Stimulated activated naive CD8-positive, alpha-beta T cell treated with anti-CD3 and anti-CD28 coated beads, Interleukin-15, Interleukin-2, amounts not matched to agents 100 ng/mL and 50 ng/mL, for 24 hours (primary cell): ENCODE data around the gene JADE2.
A peak's percentile ranks its signal among the peaks of the same experiment; 100 is the strongest.

Experiments used
- H3K27ac Mint-ChIP-seq: one replicate; pipeline ENCODE4 v1.8.0; 2021; ENCODE audit warnings: mild to moderate bottlenecking, mixed read lengths
- H3K27me3 Mint-ChIP-seq: one replicate; pipeline ENCODE4 v1.8.0; 2021; ENCODE audit warnings: mixed read lengths
- H3K36me3 Mint-ChIP-seq: one replicate; pipeline ENCODE4 v1.8.0; 2021; ENCODE audit warnings: low read depth, mixed read lengths
- H3K4me1 Mint-ChIP-seq: one replicate; pipeline ENCODE4 v1.8.0; 2021; ENCODE audit warnings: low read depth, mixed read lengths
- H3K4me3 Mint-ChIP-seq: one replicate; pipeline ENCODE4 v1.8.0; 2021; ENCODE audit warnings: mild to moderate bottlenecking, mixed read lengths
- H3K9me3 Mint-ChIP-seq: one replicate; pipeline ENCODE4 v1.8.0; 2021; ENCODE audit warnings: mixed read lengths

Gene JADE2

DNA sequence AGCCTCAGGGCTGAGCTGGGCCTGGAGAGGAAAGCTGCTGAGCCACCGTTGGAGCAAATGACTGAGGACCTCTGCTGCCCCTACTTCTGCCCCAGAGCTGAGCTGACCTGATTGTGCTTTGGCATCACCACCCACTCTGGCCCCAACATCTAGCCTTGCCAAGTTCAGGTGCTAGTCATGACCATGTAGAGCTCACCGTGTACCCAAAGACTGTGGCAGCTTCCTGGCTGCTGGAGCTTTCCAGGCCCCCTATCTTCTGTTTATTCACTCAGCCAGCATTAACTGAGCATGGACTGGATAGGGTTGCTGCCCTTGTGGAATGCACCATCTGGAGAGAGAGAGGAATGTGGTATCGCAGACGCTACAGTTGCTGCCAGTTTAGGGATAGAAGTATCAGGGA is 49.1 kb downstream of the JADE2 start:
- H3K27me3 Mint-ChIP-seq, result no peaks in the 10 kb centered on the region
- H3K4me3 Mint-ChIP-seq, result no peak overlapping the region
- H3K9me3 Mint-ChIP-seq, result no peaks in the 10 kb centered on the region
- H3K36me3 Mint-ChIP-seq, result peaks cover 68% of the 10 kb centered on the region
- peak overlapping the region; percentile 2 for H3K27ac Mint-ChIP-seq
- peaks cover 14% of the 10 kb centered on the region for H3K4me1 Mint-ChIP-seq

DNA sequence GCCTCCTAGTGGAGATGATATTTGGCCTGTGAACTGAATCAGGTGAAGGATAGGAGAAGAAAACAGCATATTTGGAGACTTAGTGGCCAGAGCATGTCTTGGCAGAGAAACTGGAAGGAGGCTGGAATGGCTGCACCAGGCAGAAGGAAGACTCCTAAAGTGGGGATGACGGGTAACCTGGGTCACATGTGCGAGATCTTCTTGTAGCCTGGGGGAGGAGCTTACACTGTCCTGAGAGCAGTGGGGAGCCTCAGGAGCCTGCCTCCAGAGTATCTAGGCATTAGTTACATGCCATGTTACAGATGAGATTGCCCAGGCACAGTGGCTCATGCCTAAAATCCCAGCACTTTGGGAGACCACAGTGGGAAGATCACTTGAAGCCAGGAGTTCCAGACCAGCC is 49.8 kb downstream of the JADE2 start:
- Mint-ChIP-seq H3K27me3 (no peaks in the 10 kb centered on the region), H3K4me1 (peaks cover 14% of the 10 kb centered on the region), H3K9me3 (no peaks in the 10 kb centered on the region), H3K4me3 (no peak overlapping the region), H3K27ac (peak overlapping the region; percentile 4), H3K36me3 (peaks cover 62% of the 10 kb centered on the region)

GRCh38 chr5:134576386-134577021 is 51.0 kb downstream of the JADE2 start:
- no peaks in the 10 kb centered on the region for H3K27me3 Mint-ChIP-seq
- H3K27ac Mint-ChIP-seq, result peak overlapping the region; percentile 65
- H3K36me3 Mint-ChIP-seq, result peaks cover 53% of the 10 kb centered on the region
- peaks cover 14% of the 10 kb centered on the region for H3K4me1 Mint-ChIP-seq
- no peak overlapping the region for H3K4me3 Mint-ChIP-seq
- H3K9me3 Mint-ChIP-seq, result no peaks in the 10 kb centered on the region

DNA sequence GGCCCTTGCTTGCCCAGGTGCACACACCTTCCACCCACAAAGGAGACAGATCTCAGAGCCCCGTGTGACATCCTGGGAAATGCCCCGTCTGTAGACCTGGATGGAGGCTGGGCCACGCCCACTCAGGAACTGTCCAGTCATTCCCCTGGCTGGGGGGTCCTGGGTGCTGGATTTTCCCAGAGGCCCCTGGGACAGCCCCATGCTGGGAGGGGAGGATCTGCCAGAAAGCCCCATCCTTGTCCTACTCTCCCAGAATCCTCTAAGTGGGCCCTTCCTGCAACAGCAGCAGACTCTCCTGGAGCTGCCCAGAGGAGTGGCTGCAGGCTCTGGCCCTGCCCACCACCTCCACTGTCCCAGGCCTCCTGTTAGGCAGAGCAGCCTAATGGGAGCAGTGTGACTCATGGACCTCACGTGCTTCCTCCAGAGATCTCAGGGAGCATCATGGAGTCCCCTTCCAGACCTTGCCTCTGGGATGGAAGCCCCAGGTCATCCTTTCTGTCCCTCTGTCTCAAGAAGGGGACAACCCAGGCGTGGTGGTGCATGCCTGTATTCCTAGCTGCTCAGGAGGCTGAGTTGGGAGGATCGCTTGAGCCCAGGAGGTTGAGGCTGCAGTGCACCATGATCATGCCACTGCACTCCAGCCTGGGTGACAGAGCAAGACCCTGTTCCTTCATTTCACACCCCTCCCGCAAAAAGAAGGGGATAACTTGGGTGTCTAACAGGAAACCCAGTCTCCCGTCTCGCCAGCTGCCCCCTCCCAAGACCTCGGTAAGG is 51.7 kb downstream of the JADE2 start:
- H3K36me3 Mint-ChIP-seq, result peaks cover 46% of the 10 kb centered on the region
- H3K27me3 Mint-ChIP-seq, result no peaks in the 10 kb centered on the region
- H3K9me3 Mint-ChIP-seq, result no peaks in the 10 kb centered on the region
- H3K27ac Mint-ChIP-seq, result peak overlapping the region; percentile 65
- peaks cover 14% of the 10 kb centered on the region for H3K4me1 Mint-ChIP-seq
- no peak overlapping the region for H3K4me3 Mint-ChIP-seq

DNA sequence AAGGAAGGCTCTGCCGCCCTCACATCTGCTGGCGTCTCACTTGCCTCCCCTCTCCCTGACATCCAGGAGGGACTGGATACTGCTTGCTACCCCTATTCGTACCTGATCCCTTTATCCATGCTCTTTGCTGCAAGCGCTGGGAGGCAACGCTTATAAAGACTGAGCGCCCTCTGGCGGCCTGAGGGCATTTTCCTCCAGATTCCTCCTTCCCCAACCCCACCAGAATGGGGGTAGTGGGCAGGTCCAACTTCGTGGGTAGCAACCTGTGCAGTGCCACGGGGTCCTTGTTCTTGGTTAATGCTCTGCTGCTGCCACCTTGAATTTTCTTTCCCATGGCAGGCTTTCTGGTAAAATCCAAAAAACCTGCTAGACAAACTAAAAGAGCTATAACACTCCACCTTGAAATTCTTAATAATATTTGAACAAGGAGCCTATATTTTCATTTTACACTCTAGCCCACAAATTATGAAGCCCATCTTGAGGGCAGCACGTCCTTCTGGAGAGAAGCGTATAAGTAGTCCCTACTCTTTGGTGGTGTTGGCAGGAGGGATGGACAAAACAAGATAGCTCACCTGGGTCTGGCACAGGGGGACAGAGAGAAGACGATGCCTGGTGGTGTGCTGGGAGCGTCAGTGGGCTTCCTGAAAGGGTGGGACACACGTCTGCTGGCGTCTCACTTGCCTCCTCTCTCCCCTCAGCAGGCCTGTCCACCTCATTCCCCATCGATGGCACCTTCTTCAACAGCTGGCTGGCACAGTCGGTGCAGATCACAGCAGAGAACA is 52.5 kb downstream of the JADE2 start:
- H3K36me3 Mint-ChIP-seq, result peaks cover 38% of the 10 kb centered on the region
- no peak overlapping the region for H3K27ac Mint-ChIP-seq

GRCh38 chr5:134578578-134579283 is 53.3 kb downstream of the JADE2 start:
- H3K36me3 Mint-ChIP-seq, result peaks cover 32% of the 10 kb centered on the region
- H3K4me3 Mint-ChIP-seq, result no peak overlapping the region
- no peaks in the 10 kb centered on the region for H3K9me3 Mint-ChIP-seq
- no peak overlapping the region for H3K27ac Mint-ChIP-seq
- H3K4me1 Mint-ChIP-seq, result peaks cover 14% of the 10 kb centered on the region
- no peaks in the 10 kb centered on the region for H3K27me3 Mint-ChIP-seq

More for the DNA sequence above, 52.5 kb downstream of the JADE2 start:
- no peaks in the 10 kb centered on the region for H3K9me3 Mint-ChIP-seq
- H3K27me3 Mint-ChIP-seq, result no peaks in the 10 kb centered on the region
- no peak overlapping the region for H3K4me3 Mint-ChIP-seq
- H3K4me1 Mint-ChIP-seq, result peaks cover 14% of the 10 kb centered on the region

DNA sequence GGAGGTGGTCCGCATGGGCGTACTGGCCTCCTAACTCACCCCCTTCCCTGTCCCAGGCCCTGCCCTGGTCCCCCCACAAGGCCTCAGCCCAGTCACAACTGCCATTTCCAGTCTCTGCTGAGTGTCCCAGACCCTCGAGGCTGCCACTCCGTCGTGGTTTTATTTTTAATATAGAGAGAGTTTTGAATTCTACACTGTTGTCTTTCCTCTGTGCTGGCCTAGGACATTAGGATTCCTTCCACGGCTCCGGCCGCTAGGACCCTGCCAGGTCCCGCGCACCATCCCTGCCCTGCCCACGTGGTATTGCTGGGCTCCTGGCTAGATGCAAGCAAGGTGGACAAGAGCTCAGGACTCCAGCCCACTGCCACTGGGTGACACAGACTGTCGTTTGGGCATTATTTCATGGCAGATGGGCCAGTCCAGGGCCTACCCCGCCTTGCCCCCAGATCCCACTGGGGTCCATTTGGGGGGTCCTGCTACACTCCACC is 53.9 kb downstream of the JADE2 start:
- H3K4me1 Mint-ChIP-seq, result peaks cover 14% of the 10 kb centered on the region
- H3K9me3 Mint-ChIP-seq, result no peaks in the 10 kb centered on the region
- no peak overlapping the region for H3K4me3 Mint-ChIP-seq
- H3K27me3 Mint-ChIP-seq, result no peaks in the 10 kb centered on the region
- peaks cover 28% of the 10 kb centered on the region for H3K36me3 Mint-ChIP-seq
- no peak overlapping the region for H3K27ac Mint-ChIP-seq

DNA sequence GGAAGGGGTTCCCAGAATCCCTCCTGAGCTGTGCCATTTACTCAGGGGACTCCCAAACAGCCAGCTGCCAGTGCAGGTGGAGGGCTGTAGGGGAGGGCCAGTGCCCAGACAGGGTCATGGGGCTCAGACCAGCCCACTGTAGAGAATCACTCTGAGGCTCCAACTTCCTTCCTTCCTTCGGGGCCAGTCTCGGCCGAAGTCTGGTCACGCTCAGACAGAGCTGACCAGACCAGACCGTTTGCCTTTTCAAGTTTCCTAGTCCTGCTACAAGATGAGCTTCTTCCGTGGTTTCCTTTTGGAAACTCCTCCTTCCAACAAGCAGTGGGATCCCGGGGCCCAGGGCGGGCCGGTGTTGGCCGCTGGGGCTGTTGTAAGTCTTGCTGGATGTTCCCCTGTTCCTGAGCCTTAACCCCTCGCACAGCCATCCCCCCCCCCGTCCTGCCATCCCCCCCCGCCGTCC is 54.6 kb downstream of the JADE2 start:
- no peak overlapping the region for H3K27ac Mint-ChIP-seq
- no peaks in the 10 kb centered on the region for H3K27me3 Mint-ChIP-seq
- peaks cover 23% of the 10 kb centered on the region for H3K36me3 Mint-ChIP-seq
- H3K4me3 Mint-ChIP-seq, result no peak overlapping the region
- peaks cover 14% of the 10 kb centered on the region for H3K4me1 Mint-ChIP-seq
- H3K9me3 Mint-ChIP-seq, result no peaks in the 10 kb centered on the region

- H3K27me3 Mint-ChIP-seq, result no peaks in the 10 kb centered on the region
- peaks cover 13% of the 10 kb centered on the region for H3K4me1 Mint-ChIP-seq
- peaks cover 19% of the 10 kb centered on the region for H3K36me3 Mint-ChIP-seq
- peak overlapping the region; percentile 55 for H3K27ac Mint-ChIP-seq
- H3K4me3 Mint-ChIP-seq, result no peak overlapping the region
- H3K9me3 Mint-ChIP-seq, result no peaks in the 10 kb centered on the region
These were observed 55.9 kb downstream of the JADE2 start for GRCh38 chr5:134581241-134581981.

DNA sequence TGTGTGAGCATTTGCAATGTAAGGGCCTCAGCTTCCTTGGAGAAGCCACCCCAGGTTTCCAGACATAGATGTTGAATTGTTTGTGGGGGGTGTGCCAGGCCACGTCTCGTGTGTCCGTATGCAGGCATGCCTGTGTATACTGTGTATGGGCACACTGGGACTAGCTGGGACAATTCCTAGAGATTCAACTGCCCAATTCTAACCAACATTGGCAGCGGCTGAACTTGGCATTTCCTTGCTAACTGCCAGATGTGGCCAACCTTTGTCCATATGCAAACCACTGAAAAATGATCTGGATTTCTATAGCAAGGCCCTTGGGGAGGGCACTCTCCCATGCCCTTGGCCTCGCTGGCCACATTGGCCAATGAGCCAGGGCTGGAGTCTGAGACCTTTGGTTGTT is 56.8 kb downstream of the JADE2 start:
- peaks cover 12% of the 10 kb centered on the region for H3K36me3 Mint-ChIP-seq
- no peak overlapping the region for H3K27ac Mint-ChIP-seq
- H3K4me1 Mint-ChIP-seq, result peaks cover 9% of the 10 kb centered on the region
- H3K4me3 Mint-ChIP-seq, result no peak overlapping the region
- H3K9me3 Mint-ChIP-seq, result no peaks in the 10 kb centered on the region
- H3K27me3 Mint-ChIP-seq, result no peaks in the 10 kb centered on the region

GRCh38 chr5:134582941-134583340 is 57.5 kb downstream of the JADE2 start:
- Mint-ChIP-seq H3K36me3 (peaks cover 8% of the 10 kb centered on the region), H3K9me3 (no peaks in the 10 kb centered on the region), H3K4me1 (peaks cover 4% of the 10 kb centered on the region), H3K4me3 (no peak overlapping the region), H3K27me3 (no peaks in the 10 kb centered on the region), H3K27ac (no peak overlapping the region)

DNA sequence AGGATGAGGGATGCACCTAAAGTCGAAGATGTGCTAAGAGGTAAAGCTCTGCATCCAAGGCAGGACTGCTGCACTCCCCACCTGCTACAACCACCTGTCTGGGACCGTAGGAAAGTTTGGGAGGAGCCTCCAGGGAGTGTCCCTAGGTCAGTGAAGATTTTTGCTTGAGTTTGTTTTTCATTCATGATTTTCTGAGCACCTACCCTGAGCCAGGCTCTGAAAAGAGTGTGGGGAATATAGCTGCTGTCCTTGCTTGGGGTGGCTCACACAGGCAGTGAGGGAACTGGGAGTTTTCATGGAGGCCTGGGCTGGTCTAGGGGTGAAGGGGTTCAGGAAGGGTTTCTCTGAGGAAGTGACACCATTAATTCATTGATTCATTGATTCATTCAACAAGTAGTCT is 58.3 kb downstream of the JADE2 start:
- H3K27ac Mint-ChIP-seq, result no peak overlapping the region
- H3K9me3 Mint-ChIP-seq, result no peaks in the 10 kb centered on the region
- no peaks in the 10 kb centered on the region for H3K27me3 Mint-ChIP-seq
- peaks cover 3% of the 10 kb centered on the region for H3K36me3 Mint-ChIP-seq
- peaks cover 4% of the 10 kb centered on the region for H3K4me1 Mint-ChIP-seq
- no peak overlapping the region for H3K4me3 Mint-ChIP-seq

DNA sequence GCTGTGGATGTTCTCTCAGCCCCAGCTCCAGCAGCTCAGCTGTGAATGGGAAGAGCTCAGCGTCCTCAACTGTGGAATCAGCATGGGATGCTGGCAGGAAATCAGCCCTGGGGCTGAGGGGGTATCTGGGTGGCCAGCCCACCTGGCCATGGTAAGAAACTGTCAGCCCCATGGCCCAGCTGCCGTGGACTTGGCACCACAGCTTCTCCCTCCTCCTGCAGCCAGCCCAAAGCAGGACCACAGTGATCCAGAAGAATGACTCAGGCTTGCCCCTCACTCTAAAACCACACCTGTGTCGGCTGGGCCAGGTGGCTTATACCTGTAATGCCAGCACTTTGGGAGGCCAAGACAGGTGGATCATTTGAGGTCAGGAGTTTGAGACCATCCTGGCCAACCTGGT is 59.2 kb downstream of the JADE2 start:
- H3K4me1 Mint-ChIP-seq, result peaks cover 4% of the 10 kb centered on the region
- H3K27me3 Mint-ChIP-seq, result no peaks in the 10 kb centered on the region
- H3K4me3 Mint-ChIP-seq, result no peak overlapping the region
- no peaks in the 10 kb centered on the region for H3K9me3 Mint-ChIP-seq
- no peak overlapping the region for H3K27ac Mint-ChIP-seq
- no peaks in the 10 kb centered on the region for H3K36me3 Mint-ChIP-seq

GRCh38 chr5:134585966-134586365 is 60.5 kb downstream of the JADE2 start:
- Mint-ChIP-seq H3K4me1 (peaks cover 4% of the 10 kb centered on the region), H3K27ac (no peak overlapping the region), H3K27me3 (no peaks in the 10 kb centered on the region)

More at GRCh38 chr5:134585966-134586365, 60.5 kb downstream of the JADE2 start:
- Mint-ChIP-seq H3K4me3 (no peak overlapping the region), H3K36me3 (no peaks in the 10 kb centered on the region), H3K9me3 (no peaks in the 10 kb centered on the region)
